IMR-90 (cell line): ENCODE results near the gene MMP8. TPM values are rescaled to one million over a fixed set of nuclear protein-coding genes. Genes with fewer than 3 reads are reported as not detected.

Experiments used
- ATAC-seq: fragments of 200-7000 bp; cut with Tn5 transposase; 2 replicates; pipeline ENCODE4 v1.9.1; 2020; ENCODE audit warnings: low read depth, mild to moderate bottlenecking, moderate library complexity
- BruUV-seq: library from RNA; stranded (reverse); fragments of 400-500 nt; replicated peaks from 2 replicates; lab custom pipeline; 2021; lab: Mats Ljungman, UMichigan
- CTCF ChIA-PET: fragments of 300-600 bp; formaldehyde crosslinking; extraction: SDS; loops from one replicate; lab custom pipeline; 2021; ENCODE audit warnings: antibody characterized with exemption; lab: Yijun Ruan, JAX
- POLR2A ChIA-PET: fragments of 300-600 bp; sonication (Branson Sonifier 250); formaldehyde crosslinking; loops from one replicate; lab custom pipeline; 2022; ENCODE audit warnings: antibody characterized with exemption; ENCODE audit not compliant: unreplicated experiment; lab: Charles Lee
- DNase-seq: peaks from one replicate; pipeline ENCODE4 v3.0.0; 2013
- H2AFZ ChIP-seq: replicated peaks from 2 replicates; pipeline ENCODE3; 2013; ENCODE audit warnings: low read length, mild to moderate bottlenecking; ENCODE audit not compliant: poor library complexity
- H2AK5ac ChIP-seq: 2 replicates; pipeline ENCODE4 v1.6.1; 2013; ENCODE audit warnings: low read depth, low read length, inconsistent platforms
- H2AK9ac ChIP-seq: replicated peaks from 2 replicates; pipeline ENCODE3; 2013; ENCODE audit warnings: mild to moderate bottlenecking, low read depth, low read length, moderate library complexity; ENCODE audit not compliant: poor library complexity
- H2BK120ac ChIP-seq: 2 replicates; pipeline ENCODE4 v1.6.1; 2013; ENCODE audit warnings: low read depth, low read length, inconsistent platforms
- H2BK15ac ChIP-seq: 3 replicates; pipeline ENCODE4 v1.6.1; 2013; ENCODE audit warnings: low read depth, low read length, inconsistent platforms
- H2BK20ac ChIP-seq: 2 replicates; pipeline ENCODE4 v1.6.1; 2013; ENCODE audit warnings: low read depth, mild to moderate bottlenecking, inconsistent platforms, low read length, moderate library complexity
- H2BK5ac ChIP-seq: 2 replicates; pipeline ENCODE4 v1.6.1; 2013; ENCODE audit warnings: mild to moderate bottlenecking, low read depth, low read length, inconsistent platforms; ENCODE audit not compliant: poor library complexity, severe bottlenecking
- H3K14ac ChIP-seq: replicated peaks from 2 replicates; pipeline ENCODE4 v1.6.1; 2013; ENCODE audit warnings: low read depth, low read length, inconsistent platforms
- H3K18ac ChIP-seq: 2 replicates; pipeline ENCODE4 v1.6.1; 2013; ENCODE audit warnings: low read depth, low read length, control low read depth
- H3K23ac ChIP-seq: 2 replicates; pipeline ENCODE4 v1.6.1; 2013; ENCODE audit warnings: low read depth, low read length, inconsistent platforms
- H3K27ac ChIP-seq: 2 replicates; pipeline ENCODE4 v1.5.1; 2013; ENCODE audit warnings: mild to moderate bottlenecking, control low read depth, low read length; ENCODE audit not compliant: insufficient read depth
- H3K27me3 ChIP-seq: 2 replicates; pipeline ENCODE4 v1.6.1; 2013; ENCODE audit warnings: low read length; ENCODE audit not compliant: control insufficient read depth, insufficient read depth
- H3K36me3 ChIP-seq: 2 replicates; pipeline ENCODE4 v1.6.1; 2013; ENCODE audit warnings: low read length, mixed read lengths; ENCODE audit not compliant: control insufficient read depth, insufficient read depth
- H3K4ac ChIP-seq: 2 replicates; pipeline ENCODE4 v1.6.1; 2013; ENCODE audit warnings: low read depth, low read length, inconsistent platforms
- H3K4me1 ChIP-seq: 2 replicates; pipeline ENCODE4 v1.6.1; 2013; ENCODE audit warnings: low read length, mixed read lengths; ENCODE audit not compliant: control insufficient read depth, insufficient read depth
- H3K4me2 ChIP-seq: 2 replicates; pipeline ENCODE4 v1.6.1; 2013; ENCODE audit warnings: low read depth, mild to moderate bottlenecking, control low read depth, low read length, moderate library complexity
- H3K4me3 ChIP-seq: 2 replicates; pipeline ENCODE4 v1.5.1; 2013; ENCODE audit warnings: low read depth, mild to moderate bottlenecking, control low read depth, low read length, moderate library complexity; ENCODE audit not compliant: insufficient read depth
- H3K56ac ChIP-seq: 2 replicates; pipeline ENCODE4 v1.6.1; 2013; ENCODE audit warnings: low read length, inconsistent platforms; ENCODE audit not compliant: insufficient read depth; ENCODE audit errors: extremely low read depth
- H3K79me1 ChIP-seq, 2 experiments: 2 replicates each; pipeline ENCODE4 v1.6.1; 2013; ENCODE audit warnings: low read length in 2 of 2, inconsistent platforms in 1 of 2, low read depth in 1 of 2
- H3K9ac ChIP-seq: 2 replicates; pipeline ENCODE4 v1.6.1; 2013; ENCODE audit warnings: low read depth, low read length, control low read depth
- H3K9me1 ChIP-seq: 2 replicates; pipeline ENCODE4 v1.6.1; 2013; ENCODE audit warnings: low read length, inconsistent platforms; ENCODE audit not compliant: insufficient read depth
- H3K9me3 ChIP-seq: 2 replicates; pipeline ENCODE4 v1.6.1; 2013; ENCODE audit warnings: low read length; ENCODE audit not compliant: control insufficient read depth, insufficient read depth
- H4K20me1 ChIP-seq: 2 replicates; pipeline ENCODE4 v1.6.1; 2013; ENCODE audit warnings: low read length, inconsistent platforms; ENCODE audit not compliant: insufficient read depth
- H4K5ac ChIP-seq: 2 replicates; pipeline ENCODE4 v1.6.1; 2013; ENCODE audit warnings: mild to moderate bottlenecking, low read depth, low read length, control low read depth
- H4K8ac ChIP-seq, 2 experiments: 2 replicates each; pipeline ENCODE4 v1.6.1; 2013; ENCODE audit warnings: low read depth in 2 of 2, low read length in 2 of 2, control low read depth in 1 of 2, inconsistent platforms in 1 of 2
- H4K91ac ChIP-seq: 2 replicates; pipeline ENCODE4 v1.6.1; 2013; ENCODE audit warnings: low read depth, low read length, inconsistent platforms; ENCODE audit not compliant: insufficient read depth
- BHLHE40 ChIP-seq: fragments of 150-350 bp; IDR thresholded peaks from 2 replicates; pipeline ENCODE4 v1.6.1; 2016; ENCODE audit warnings: mild to moderate bottlenecking, low read depth, low read length
- CEBPB ChIP-seq: IDR thresholded peaks from 2 replicates; pipeline ENCODE4 v1.6.1; 2012; ENCODE audit warnings: low read depth, low read length, improper control_type of control experiment
- CHD1 ChIP-seq: IDR thresholded peaks from 2 replicates; pipeline ENCODE4 v1.6.1; 2012; ENCODE audit warnings: low read depth, low read length, improper control_type of control experiment
- FOS ChIP-seq: fragments of 150-350 bp; IDR thresholded peaks from 2 replicates; pipeline ENCODE4 v1.6.1; 2016; ENCODE audit warnings: low read depth, low read length
- MAFK ChIP-seq: IDR thresholded peaks from 2 replicates; pipeline ENCODE4 v1.6.1; 2012; ENCODE audit warnings: low read depth, low read length, improper control_type of control experiment
- MAZ ChIP-seq: IDR thresholded peaks from 2 replicates; pipeline ENCODE4 v1.6.1; 2012; ENCODE audit warnings: low read depth, mild to moderate bottlenecking, low read length, improper control_type of control experiment, moderate library complexity, borderline replicate concordance
- MXI1 ChIP-seq: IDR thresholded peaks from 2 replicates; pipeline ENCODE4 v1.6.1; 2012; ENCODE audit warnings: low read depth, mild to moderate bottlenecking, low read length, moderate library complexity, borderline replicate concordance
- NFE2L2 ChIP-seq: fragments of 150-350 bp; IDR thresholded peaks from 2 replicates; pipeline ENCODE4 v1.6.1; 2016; ENCODE audit warnings: low read depth, mild to moderate bottlenecking, low read length
- POLR2A ChIP-seq: IDR thresholded peaks from 2 replicates; pipeline ENCODE4 v1.6.1; 2012; ENCODE audit warnings: mild to moderate bottlenecking, low read depth, low read length
- RAD21 ChIP-seq: IDR thresholded peaks from 2 replicates; pipeline ENCODE4 v1.6.1; 2012; ENCODE audit warnings: low read length, improper control_type of control experiment
- RCOR1 ChIP-seq: IDR thresholded peaks from 2 replicates; pipeline ENCODE4 v1.6.1; 2012; ENCODE audit warnings: mild to moderate bottlenecking, low read length, improper control_type of control experiment; ENCODE audit not compliant: insufficient replicate concordance
- RFX5 ChIP-seq: IDR thresholded peaks from 2 replicates; pipeline ENCODE4 v1.8.0; 2012; ENCODE audit warnings: low read depth, mild to moderate bottlenecking, low read length, moderate library complexity
- SMC3 ChIP-seq: fragments of 150-350 bp; IDR thresholded peaks from 2 replicates; pipeline ENCODE4 v1.6.1; 2016; ENCODE audit warnings: low read depth, mild to moderate bottlenecking, antibody characterized with exemption, low read length, moderate library complexity
- dilution Hi-C: fragments of 300-500 bp; cut with HindIII; formaldehyde crosslinking; loops from one replicate; pipeline ENCODE4 v1.14.3; 2018; ENCODE audit warnings: low sequenced_read_pairs; ENCODE audit not compliant: unreplicated experiment
- in situ Hi-C: fragments of 300-500 bp; cut with MboI; formaldehyde crosslinking; loops from 3 replicates; pipeline ENCODE4 v1.14.3; 2019; ENCODE audit warnings: low sequenced_read_pairs, inconsistent platforms, mixed read lengths
- intact Hi-C: fragments of 100-400 bp; cut with micrococcal nuclease; formaldehyde crosslinking; loops from 2 replicates; pipeline ENCODE4 v1.10.0; 2022
- polyA plus RNA-seq, 3 experiments: library from polyadenylated mRNA; depleted of rRNA; stranded (reverse); fragments of >200 nt; gene quantifications; 2 replicates each; pipeline ENCODE4 v1.2.3, GENCODE V29; 2012; ENCODE audit warnings: low replicate concordance in 1 of 3
- total RNA-seq: library from RNA; depleted of rRNA; stranded (reverse); fragments of >200 nt; gene quantifications from 2 replicates; pipeline ENCODE4 v1.2.3, GENCODE V29; 2012
- TF ChIP-seq, protein P1 (sequence below): conservative IDR thresholded peaks from 2 replicates; pipeline ENCODE4 v1.5.1; 2012; ENCODE audit warnings: mild to moderate bottlenecking, low read depth, low read length, improper control_type of control experiment
- TF ChIP-seq, protein P2 (sequence below): fragments of 150-350 bp; IDR thresholded peaks from 2 replicates; pipeline ENCODE4 v1.6.1; 2017; ENCODE audit warnings: mild to moderate bottlenecking, antibody characterized with exemption, low read length, low read depth
- TF ChIP-seq, protein P3 (sequence below): fragments of 150-350 bp; IDR thresholded peaks from 2 replicates; pipeline ENCODE4 v1.6.1; 2016; ENCODE audit warnings: low read depth, mild to moderate bottlenecking, low read length, moderate library complexity, borderline replicate concordance

Gene MMP8
- total and polyA plus RNA-seq, 2 of the 4 experiments (the other 2 are of a cell fraction) = 0.05 to 0.18 TPM

DNA sequence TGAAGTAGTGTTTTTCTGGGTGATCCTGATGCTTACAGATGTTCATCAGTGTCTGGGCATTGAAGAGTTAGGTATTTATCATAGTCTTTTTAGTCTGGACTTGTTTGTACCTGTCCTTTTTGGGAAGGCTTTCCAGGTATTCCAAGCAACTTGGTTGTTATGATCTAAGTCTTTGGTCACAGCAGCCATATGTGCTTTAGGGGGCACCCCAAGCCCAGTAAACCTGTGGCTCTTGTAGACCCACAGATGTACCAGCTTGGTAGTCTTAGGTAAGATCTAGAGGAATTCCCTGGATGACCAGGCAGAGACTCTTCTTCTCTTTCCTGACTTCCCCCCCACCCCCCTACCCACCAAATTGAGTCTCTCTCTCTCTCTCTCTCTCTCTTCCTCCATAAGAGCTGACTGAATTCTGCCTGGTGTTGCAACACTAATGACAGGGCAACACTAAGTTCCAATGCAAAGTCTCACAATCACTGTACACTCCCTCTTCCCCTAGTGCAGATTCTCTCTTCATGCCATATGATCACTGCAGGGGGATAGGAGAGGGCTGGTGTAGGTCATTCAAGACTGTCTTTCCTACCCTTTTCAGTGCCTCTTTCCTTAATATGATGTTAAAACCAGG lies 24.5 kb upstream of the MMP8 start:
- TF ChIP-seq MAFK (no peak), POLR2A (no peak), NFE2L2 (no peak), FOS (no peak), BHLHE40 (no peak), RAD21 (no peak), CEBPB (no peak), SMC3 (no peak), CHD1 (no peak), MAZ (no peak), MXI1 (no peak), RFX5 (no peak), RCOR1 (no peak)
- TF ChIP-seq, protein P1, sequence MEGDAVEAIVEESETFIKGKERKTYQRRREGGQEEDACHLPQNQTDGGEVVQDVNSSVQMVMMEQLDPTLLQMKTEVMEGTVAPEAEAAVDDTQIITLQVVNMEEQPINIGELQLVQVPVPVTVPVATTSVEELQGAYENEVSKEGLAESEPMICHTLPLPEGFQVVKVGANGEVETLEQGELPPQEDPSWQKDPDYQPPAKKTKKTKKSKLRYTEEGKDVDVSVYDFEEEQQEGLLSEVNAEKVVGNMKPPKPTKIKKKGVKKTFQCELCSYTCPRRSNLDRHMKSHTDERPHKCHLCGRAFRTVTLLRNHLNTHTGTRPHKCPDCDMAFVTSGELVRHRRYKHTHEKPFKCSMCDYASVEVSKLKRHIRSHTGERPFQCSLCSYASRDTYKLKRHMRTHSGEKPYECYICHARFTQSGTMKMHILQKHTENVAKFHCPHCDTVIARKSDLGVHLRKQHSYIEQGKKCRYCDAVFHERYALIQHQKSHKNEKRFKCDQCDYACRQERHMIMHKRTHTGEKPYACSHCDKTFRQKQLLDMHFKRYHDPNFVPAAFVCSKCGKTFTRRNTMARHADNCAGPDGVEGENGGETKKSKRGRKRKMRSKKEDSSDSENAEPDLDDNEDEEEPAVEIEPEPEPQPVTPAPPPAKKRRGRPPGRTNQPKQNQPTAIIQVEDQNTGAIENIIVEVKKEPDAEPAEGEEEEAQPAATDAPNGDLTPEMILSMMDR = no peak
- TF ChIP-seq, protein P2, sequence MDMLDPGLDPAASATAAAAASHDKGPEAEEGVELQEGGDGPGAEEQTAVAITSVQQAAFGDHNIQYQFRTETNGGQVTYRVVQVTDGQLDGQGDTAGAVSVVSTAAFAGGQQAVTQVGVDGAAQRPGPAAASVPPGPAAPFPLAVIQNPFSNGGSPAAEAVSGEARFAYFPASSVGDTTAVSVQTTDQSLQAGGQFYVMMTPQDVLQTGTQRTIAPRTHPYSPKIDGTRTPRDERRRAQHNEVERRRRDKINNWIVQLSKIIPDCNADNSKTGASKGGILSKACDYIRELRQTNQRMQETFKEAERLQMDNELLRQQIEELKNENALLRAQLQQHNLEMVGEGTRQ = no peak
- TF ChIP-seq, protein P3, sequence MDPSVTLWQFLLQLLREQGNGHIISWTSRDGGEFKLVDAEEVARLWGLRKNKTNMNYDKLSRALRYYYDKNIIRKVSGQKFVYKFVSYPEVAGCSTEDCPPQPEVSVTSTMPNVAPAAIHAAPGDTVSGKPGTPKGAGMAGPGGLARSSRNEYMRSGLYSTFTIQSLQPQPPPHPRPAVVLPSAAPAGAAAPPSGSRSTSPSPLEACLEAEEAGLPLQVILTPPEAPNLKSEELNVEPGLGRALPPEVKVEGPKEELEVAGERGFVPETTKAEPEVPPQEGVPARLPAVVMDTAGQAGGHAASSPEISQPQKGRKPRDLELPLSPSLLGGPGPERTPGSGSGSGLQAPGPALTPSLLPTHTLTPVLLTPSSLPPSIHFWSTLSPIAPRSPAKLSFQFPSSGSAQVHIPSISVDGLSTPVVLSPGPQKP = no peak
- Histone ChIP-seq H3K27ac (no peak overlapping the region), H2BK5ac (no peak overlapping the region), H2BK120ac (no peak overlapping the region), H3K4ac (no peak overlapping the region), H3K23ac (no peak overlapping the region), H2AK5ac (no peak overlapping the region), H2AK9ac (no peak overlapping the region), H3K27me3 (peaks cover 19% of the 10 kb centered on the region), H3K9me1 (no peaks in the 10 kb centered on the region), H4K91ac (no peak overlapping the region), H3K9me3 (no peaks in the 10 kb centered on the region), H3K4me1 (no peaks in the 10 kb centered on the region), H2AFZ (no peak overlapping the region), H4K20me1 (no peaks in the 10 kb centered on the region), H4K5ac (no peak overlapping the region), H3K14ac (no peak overlapping the region), H4K8ac (no peak overlapping the region), H2BK20ac (no peak overlapping the region), H3K18ac (no peak overlapping the region), H3K4me2 (no peak overlapping the region), H3K56ac (no peak overlapping the region), H2BK15ac (no peak overlapping the region), H3K36me3 (no peaks in the 10 kb centered on the region), H3K9ac (no peak overlapping the region), H3K4me3 (no peak overlapping the region), H3K79me1 (no peaks in the 10 kb centered on the region)
- ATAC-seq = no peak
- no peak for DNase-seq
- ChIA-PET POLR2A (no interaction called here), CTCF (no interaction called here)
- dilution Hi-C loops (no loop called here), in situ Hi-C loops (no loop called here), intact Hi-C loops (no loop called here)
- BruUV-seq = no TSS peak
